GM12891 (cell line): Measurements from ENCODE around the gene LDB3.

Source experiments
- DNase-seq: peaks from one replicate; pipeline ENCODE4 v3.0.0; 2011; ENCODE audit warnings: low spot score; ENCODE audit not compliant: insufficient read length
- FAIRE-seq: peaks from 2 replicates; lab custom pipeline; 2011; peaks lifted over from hg19 to GRCh38; lab: Jason Lieb, UNC
- PAX5 ChIP-seq: IDR thresholded peaks from 2 replicates; pipeline ENCODE4 v1.6.1; 2011; ENCODE audit warnings: low read length, moderate library complexity, mild to moderate bottlenecking; ENCODE audit not compliant: insufficient read depth, severe bottlenecking
- POLR2A ChIP-seq: IDR thresholded peaks from 2 replicates; pipeline ENCODE4 v1.6.1; 2011; ENCODE audit warnings: low read depth, low read length, control low read depth
- POLR2AphosphoS5 ChIP-seq: IDR thresholded peaks from 2 replicates; pipeline ENCODE4 v1.6.1; 2011; ENCODE audit warnings: low read depth, low read length, control low read depth
- POU2F2 ChIP-seq: IDR thresholded peaks from 2 replicates; pipeline ENCODE4 v1.6.1; 2011; ENCODE audit warnings: low read depth, mild to moderate bottlenecking, control low read depth, low read length, moderate library complexity
- SPI1 ChIP-seq: IDR thresholded peaks from 2 replicates; pipeline ENCODE4 v1.6.1; 2011; ENCODE audit warnings: low read depth, low read length, control low read depth
- TAF1 ChIP-seq: IDR thresholded peaks from 2 replicates; pipeline ENCODE4 v1.6.1; 2011; ENCODE audit warnings: low read depth, low read length, control low read depth

LDB3 gene

GRCh38 chr10:86703176-86703575, 34.9 kb downstream of the LDB3 start:
- DNase-seq (no peak), FAIRE-seq (peak; percentile 16)
- no peak for TF ChIP-seq SPI1
- no peak for TF ChIP-seq POLR2A
- no peak for TF ChIP-seq PAX5
- no peak for TF ChIP-seq POLR2AphosphoS5

GRCh38 chr10:86705139-86705538, 36.8 kb downstream of the LDB3 start:
- TF ChIP-seq POU2F2, result no peak
- TF ChIP-seq POLR2AphosphoS5, result no peak
- TF ChIP-seq TAF1, result no peak
- TF ChIP-seq POLR2A, result no peak
- no peak for TF ChIP-seq SPI1
- TF ChIP-seq PAX5, result no peak
- FAIRE-seq (no peak), DNase-seq (no peak)

GRCh38 chr10:86705905-86706304, 37.6 kb downstream of the LDB3 start:
- TF ChIP-seq TAF1 (no peak), SPI1 (no peak), POLR2AphosphoS5 (no peak), POLR2A (no peak), PAX5 (no peak), POU2F2 (no peak)
- FAIRE-seq (no peak), DNase-seq (no peak)

DNA sequence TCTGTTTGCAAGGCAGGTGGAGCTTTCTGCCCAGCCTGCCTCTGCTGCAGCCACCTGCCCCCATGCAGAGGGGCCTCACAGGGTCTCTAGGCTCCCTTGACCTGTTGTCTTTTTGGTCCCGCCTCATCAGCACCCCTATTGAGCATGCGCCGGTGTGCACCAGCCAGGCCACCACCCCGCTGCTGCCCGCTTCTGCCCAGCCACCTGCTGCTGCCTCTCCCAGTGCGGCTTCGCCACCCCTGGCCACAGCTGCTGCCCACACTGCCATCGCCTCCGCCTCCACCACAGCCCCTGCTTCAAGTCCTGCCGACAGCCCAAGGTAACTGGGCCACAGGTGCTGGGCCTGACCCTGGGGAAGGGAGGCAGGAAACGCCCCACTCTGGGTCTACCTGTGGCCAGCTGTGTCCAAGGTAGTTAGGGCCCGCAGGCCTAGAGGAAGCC, 38.1 kb downstream of the LDB3 start:
- TF ChIP-seq TAF1 (no peak), PAX5 (no peak), POU2F2 (no peak), POLR2A (no peak), POLR2AphosphoS5 (no peak), SPI1 (no peak)
- no peak for DNase-seq
- FAIRE-seq, result no peak

- DNase-seq (no peak), FAIRE-seq (no peak)
- no peak for TF ChIP-seq POLR2AphosphoS5
- TF ChIP-seq TAF1, result no peak
- TF ChIP-seq SPI1, result no peak
- no peak for TF ChIP-seq PAX5
- TF ChIP-seq POU2F2, result no peak
- no peak for TF ChIP-seq POLR2A
These were observed 38.7 kb downstream of the LDB3 start for GRCh38 chr10:86706977-86707376.

DNA sequence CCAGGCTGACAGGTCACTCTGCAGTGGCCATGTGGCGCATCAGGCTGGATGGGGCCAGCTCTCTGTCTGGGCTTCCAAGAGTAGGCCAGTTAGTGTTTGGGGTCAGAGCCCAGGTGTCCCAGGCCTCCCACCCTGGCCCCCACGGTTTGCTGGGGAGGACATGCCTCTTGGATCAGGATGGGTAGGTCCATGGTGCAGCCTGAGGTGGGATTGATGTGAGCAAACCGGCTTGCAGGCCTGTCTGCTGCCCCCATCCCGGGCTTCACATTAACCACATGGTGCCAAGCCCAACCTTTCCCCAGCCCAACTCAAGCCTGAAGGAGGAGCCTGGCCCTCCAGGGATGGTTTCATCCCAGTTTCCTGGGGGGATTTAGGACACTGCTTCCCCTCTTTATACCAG, 39.2 kb downstream of the LDB3 start:
- TF ChIP-seq POLR2AphosphoS5, result no peak
- TF ChIP-seq TAF1, result no peak
- TF ChIP-seq POU2F2, result no peak
- no peak for TF ChIP-seq SPI1
- no peak for TF ChIP-seq POLR2A
- no peak for TF ChIP-seq PAX5
- DNase-seq, result no peak
- no peak for FAIRE-seq

DNA sequence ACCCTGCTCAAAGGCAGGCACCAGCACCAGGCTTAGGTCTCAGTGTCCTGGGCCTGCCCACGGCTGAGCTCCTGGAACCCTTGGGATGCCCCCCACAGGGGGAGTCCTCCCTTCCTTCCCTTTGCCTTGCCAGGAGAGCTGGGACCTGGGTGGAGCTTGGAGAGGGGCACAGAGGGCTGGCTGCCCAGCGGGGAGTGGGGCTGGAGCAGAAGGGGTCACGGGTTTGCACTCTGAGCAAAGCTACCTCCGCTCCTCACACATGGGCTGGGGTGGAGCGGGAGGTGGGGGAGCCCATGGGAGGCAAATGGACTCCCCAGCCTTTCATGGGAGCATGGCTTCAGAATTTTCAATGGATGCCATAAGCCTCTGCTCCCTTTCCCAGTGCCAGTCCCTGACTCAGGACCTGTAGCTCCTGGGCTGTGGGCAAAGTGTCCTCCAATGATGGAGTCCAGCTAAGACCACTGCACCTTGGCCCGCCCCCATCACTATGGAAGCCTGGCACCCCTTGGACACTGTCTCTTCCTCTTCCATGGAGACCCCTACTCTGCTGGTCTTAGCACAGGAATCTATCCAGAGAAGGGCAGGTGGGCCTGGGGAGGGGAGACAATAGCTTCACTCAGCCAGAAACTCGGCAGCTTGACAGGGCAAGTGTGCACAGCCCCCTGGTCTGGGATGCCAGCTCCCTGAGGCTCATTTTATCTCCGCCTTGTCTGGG, 39.9 kb downstream of the LDB3 start:
- DNase-seq (no peak), FAIRE-seq (no peak)
- no peak for TF ChIP-seq POLR2A
- TF ChIP-seq SPI1, result no peak
- TF ChIP-seq TAF1, result no peak
- no peak for TF ChIP-seq POU2F2
- TF ChIP-seq PAX5, result no peak
- TF ChIP-seq POLR2AphosphoS5, result no peak

GRCh38 chr10:86708783-86709380, 40.6 kb downstream of the LDB3 start:
- DNase-seq (no peak), FAIRE-seq (no peak)
- TF ChIP-seq PAX5 (no peak), POLR2AphosphoS5 (no peak)

DNA sequence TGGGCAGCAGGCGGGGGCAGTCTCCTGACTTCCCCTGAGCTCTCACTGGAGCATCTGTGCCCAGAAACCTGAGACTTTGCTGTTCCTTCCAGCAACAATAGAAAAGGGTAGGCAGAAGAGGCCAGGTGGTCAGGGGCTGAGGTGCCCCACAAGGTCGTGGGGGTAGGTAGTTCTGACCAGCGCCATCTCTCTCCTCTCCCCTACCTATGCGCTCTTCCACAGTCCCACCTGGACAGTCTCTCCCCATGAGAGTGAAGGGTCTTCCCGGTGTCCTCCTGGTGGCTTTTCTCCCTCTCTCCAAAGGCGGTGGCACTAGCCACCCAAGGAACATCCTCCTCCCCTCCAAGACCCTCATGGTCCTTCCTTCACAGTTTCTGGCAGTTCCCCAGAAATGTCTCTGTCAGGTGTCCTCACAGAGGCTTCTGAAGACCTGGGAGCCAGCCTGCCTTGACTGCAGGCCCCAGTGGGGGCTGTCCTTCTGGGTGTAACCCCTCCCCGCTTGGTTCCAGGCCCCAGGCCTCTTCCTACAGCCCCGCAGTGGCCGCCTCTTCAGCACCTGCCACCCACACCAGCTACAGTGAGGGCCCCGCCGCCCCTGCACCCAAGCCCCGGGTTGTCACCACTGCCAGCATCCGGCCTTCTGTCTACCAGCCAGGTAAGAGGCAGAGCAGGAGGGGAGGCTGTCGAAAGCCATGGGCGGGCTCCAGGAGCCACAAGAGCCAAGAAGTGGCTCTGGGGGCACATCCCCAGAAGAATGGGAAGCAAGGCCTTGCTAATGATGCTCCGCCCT, 41.3 kb downstream of the LDB3 start:
- no peak for DNase-seq
- no peak for FAIRE-seq
- TF ChIP-seq SPI1 (no peak), POU2F2 (no peak)

DNA sequence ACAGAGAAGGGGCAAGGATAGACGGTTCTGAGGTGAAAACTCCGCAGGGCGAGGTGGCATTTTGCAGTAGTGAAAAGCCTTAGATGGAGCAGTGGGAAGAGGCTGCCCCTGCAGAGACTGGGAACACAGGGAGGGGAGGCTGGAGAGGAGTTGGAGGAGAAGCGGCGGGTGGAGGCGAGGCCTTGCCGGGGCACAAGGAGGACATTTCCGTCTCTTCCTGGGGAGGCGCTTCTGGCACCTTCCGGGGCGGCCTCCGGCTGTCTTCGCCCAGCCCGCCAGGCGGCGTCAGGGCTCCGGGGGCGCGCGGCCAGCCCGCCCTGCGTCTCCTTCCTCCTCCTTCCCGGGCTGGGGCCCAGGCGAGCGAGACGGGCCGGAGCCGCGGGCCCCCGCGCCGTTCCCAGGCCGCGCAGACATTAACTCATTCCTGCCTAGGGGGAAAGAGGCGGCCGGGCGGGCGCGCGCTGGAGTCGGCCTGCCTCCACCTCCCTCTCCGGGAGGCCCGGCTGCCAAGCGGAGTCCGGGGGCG, 42.7 kb downstream of the LDB3 start:
- peak; percentile 95 for FAIRE-seq
- TF ChIP-seq POLR2AphosphoS5 (peak; percentile 41; the same call in 1 of the 2 replicates), PAX5 (peak; percentile 87), POLR2A (peak; percentile 53; the same call in 1 of the 2 replicates), SPI1 (no peak)

More for the DNA sequence above, 42.7 kb downstream of the LDB3 start:
- peak; percentile 97 for DNase-seq
